GM12878 (cell line): ENCODE results near the gene ABCC9.

Experiments used
- CBX3 ChIP-seq: fragments of 200-600 bp; sonication (generic); IDR thresholded peaks from 2 replicates; pipeline ENCODE4 v1.6.1; 2016; ENCODE audit warnings: low read depth, borderline replicate concordance
- FOXM1 ChIP-seq: IDR thresholded peaks from 2 replicates; pipeline ENCODE4 v1.6.1; 2012; ENCODE audit warnings: low read depth, mild to moderate bottlenecking, inconsistent platforms, low read length, moderate library complexity
- POLR2AphosphoS5 ChIP-seq: IDR thresholded peaks from 2 replicates; pipeline ENCODE4 v1.6.1; 2011; ENCODE audit warnings: mild to moderate bottlenecking, low read length, inconsistent platforms
- SMC3 ChIP-seq: IDR thresholded peaks from 2 replicates; pipeline ENCODE4 v1.6.1; 2011; ENCODE audit warnings: low read length, improper control_type of control experiment, borderline replicate concordance
- TBL1XR1 ChIP-seq: IDR thresholded peaks from 2 replicates; pipeline ENCODE4 v1.6.1; 2012; ENCODE audit warnings: low read depth, low read length, improper control_type of control experiment
- ZNF274 ChIP-seq: IDR thresholded peaks from one replicate; pipeline ENCODE4 v1.8.0; 2011; ENCODE audit not compliant: insufficient read length, insufficient read depth
- TF ChIP-seq, protein P1 (sequence below), 3 experiments: IDR thresholded peaks in 2 of 3; conservative IDR thresholded peaks in 1 of 3; 2 replicates each; pipeline ENCODE4 v1.5.1; 2011; ENCODE audit warnings: low read depth in 3 of 3, low read length in 3 of 3, mild to moderate bottlenecking in 3 of 3, control low read depth in 2 of 3, moderate library complexity in 2 of 3, inconsistent platforms in 1 of 3, mixed read lengths in 1 of 3; ENCODE audit not compliant: control insufficient read depth in 2 of 3, insufficient read depth in 1 of 3; ENCODE audit errors: extremely low read depth in 1 of 3

DNA sequence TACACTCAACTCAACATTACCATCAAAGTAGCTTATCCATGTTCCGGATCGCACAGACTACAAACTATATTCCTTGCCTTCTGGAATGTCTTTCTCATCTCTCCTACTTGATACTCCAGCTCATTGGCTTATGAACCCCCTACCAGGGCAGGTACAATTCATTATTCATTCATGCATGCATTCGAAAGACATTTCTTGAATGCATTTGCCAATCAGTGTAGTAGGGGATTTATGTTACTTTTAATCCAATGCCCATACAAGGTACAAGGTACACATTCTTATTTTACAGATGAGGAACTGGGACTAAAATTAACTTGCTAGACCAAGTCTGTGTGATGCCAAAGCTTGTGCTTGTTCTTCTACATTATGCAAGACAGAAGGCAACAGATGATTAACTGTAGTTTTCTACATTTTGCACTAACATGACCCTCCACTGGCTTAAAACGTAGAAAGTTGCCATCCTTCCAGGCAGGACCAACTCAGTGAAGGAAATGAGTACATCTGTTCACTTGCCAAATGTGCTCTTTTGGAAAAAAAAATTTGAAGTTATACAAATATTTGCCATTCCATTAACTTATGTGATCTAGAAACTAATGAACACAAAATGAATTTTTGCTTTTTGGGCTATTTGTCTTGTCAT lies 113.0 kb downstream of the ABCC9 start:
- TF ChIP-seq, protein P1, sequence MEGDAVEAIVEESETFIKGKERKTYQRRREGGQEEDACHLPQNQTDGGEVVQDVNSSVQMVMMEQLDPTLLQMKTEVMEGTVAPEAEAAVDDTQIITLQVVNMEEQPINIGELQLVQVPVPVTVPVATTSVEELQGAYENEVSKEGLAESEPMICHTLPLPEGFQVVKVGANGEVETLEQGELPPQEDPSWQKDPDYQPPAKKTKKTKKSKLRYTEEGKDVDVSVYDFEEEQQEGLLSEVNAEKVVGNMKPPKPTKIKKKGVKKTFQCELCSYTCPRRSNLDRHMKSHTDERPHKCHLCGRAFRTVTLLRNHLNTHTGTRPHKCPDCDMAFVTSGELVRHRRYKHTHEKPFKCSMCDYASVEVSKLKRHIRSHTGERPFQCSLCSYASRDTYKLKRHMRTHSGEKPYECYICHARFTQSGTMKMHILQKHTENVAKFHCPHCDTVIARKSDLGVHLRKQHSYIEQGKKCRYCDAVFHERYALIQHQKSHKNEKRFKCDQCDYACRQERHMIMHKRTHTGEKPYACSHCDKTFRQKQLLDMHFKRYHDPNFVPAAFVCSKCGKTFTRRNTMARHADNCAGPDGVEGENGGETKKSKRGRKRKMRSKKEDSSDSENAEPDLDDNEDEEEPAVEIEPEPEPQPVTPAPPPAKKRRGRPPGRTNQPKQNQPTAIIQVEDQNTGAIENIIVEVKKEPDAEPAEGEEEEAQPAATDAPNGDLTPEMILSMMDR (IDR thresholded peaks at IDR 0.05 in 2 of 3, conservative IDR thresholded peaks at IDR 0.05 in 1 of 3; ENCODE audit: control insufficient read depth in 2 of 3, extremely low read depth in 1 of 3, insufficient read depth in 1 of 3, low read depth in 3 of 3, low read length in 3 of 3), result no peak
- TF ChIP-seq ZNF274 (no peak), FOXM1 (no peak), SMC3 (no peak), TBL1XR1 (no peak), POLR2AphosphoS5 (no peak), CBX3 (no peak)
